Fibroblast of lung (primary cell): ENCODE results near the gene FARP1. TPM values are rescaled to one million over a fixed set of nuclear protein-coding genes. Genes with fewer than 3 reads are reported as not detected.

Experiments used
- DNase-seq, 2 donors: peaks; one replicate each; pipeline versions ENCODE4 v3.0.0 to v3.0.0-alpha.2; 2010; ENCODE audit warnings: low read depth in 2 of 2
- H2AFZ ChIP-seq: 2 replicates; pipeline ENCODE4 v1.5.1; 2012; ENCODE audit warnings: low read length, control low read depth, inconsistent platforms
- H3K27ac ChIP-seq: 2 replicates; pipeline ENCODE4 v1.5.1; 2011; ENCODE audit warnings: low read length, control low read depth; ENCODE audit not compliant: insufficient read depth
- H3K27me3 ChIP-seq: 2 replicates; pipeline ENCODE4 v1.5.1; 2011; ENCODE audit warnings: mild to moderate bottlenecking, low read length; ENCODE audit not compliant: control insufficient read depth, insufficient read depth
- H3K36me3 ChIP-seq: 2 replicates; pipeline ENCODE4 v1.5.1; 2011; ENCODE audit warnings: low read length; ENCODE audit not compliant: control insufficient read depth, insufficient read depth
- H3K4me1 ChIP-seq: 2 replicates; pipeline ENCODE4 v1.5.1; 2011; ENCODE audit warnings: low read length; ENCODE audit not compliant: control insufficient read depth, insufficient read depth; ENCODE audit errors: extremely low read depth
- H3K4me2 ChIP-seq: 2 replicates; pipeline ENCODE4 v1.5.1; 2011; ENCODE audit warnings: low read length, control low read depth; ENCODE audit not compliant: insufficient read depth; ENCODE audit errors: extremely low read depth
- H3K4me3 ChIP-seq, 4 experiments: fragments of 200-600 bp in 1 of 4; sonication (generic) in 1 of 4; replicated peaks in 1 of 4; 2 replicates each; pipeline ENCODE4 v1.5.1; 2011 to 2016; ENCODE audit warnings: low read length in 4 of 4, low read depth in 3 of 4, mild to moderate bottlenecking in 3 of 4, control low read depth in 2 of 4, inconsistent platforms in 1 of 4, mixed read lengths in 1 of 4; ENCODE audit not compliant: insufficient read depth in 1 of 4; ENCODE audit errors: control extremely low read depth in 1 of 4
- H3K79me2 ChIP-seq: 2 replicates; pipeline ENCODE4 v1.5.1; 2012; ENCODE audit warnings: mild to moderate bottlenecking, low read length, inconsistent platforms; ENCODE audit not compliant: control insufficient read depth, insufficient read depth
- H3K9ac ChIP-seq: 2 replicates; pipeline ENCODE4 v1.5.1; 2011; ENCODE audit warnings: mild to moderate bottlenecking, low read length, control low read depth; ENCODE audit not compliant: insufficient read depth
- H3K9me3 ChIP-seq: 2 replicates; pipeline ENCODE4 v1.5.1; 2012; ENCODE audit warnings: low read depth, low read length; ENCODE audit not compliant: control insufficient read depth, insufficient read depth
- H4K20me1 ChIP-seq: 2 replicates; pipeline ENCODE4 v1.5.1; 2011; ENCODE audit warnings: low read length; ENCODE audit not compliant: control insufficient read depth, insufficient read depth; ENCODE audit errors: extremely low read depth
- EZH2 ChIP-seq: IDR thresholded peaks from 2 replicates; pipeline ENCODE4 v1.5.1; 2012; ENCODE audit warnings: low read length, control low read depth, mild to moderate bottlenecking; ENCODE audit errors: missing control alignments
- polyA plus RNA-seq, 2 donors: library from polyadenylated mRNA; depleted of rRNA in 1 of 2; stranded (reverse) in 1 of 2; unstranded in 1 of 2; fragments of >200 nt; gene quantifications; 2 replicates each; pipeline ENCODE4 v1.2.1, GENCODE V29; 2011 to 2012; ENCODE audit warnings: missing spikeins in 1 of 2
- total RNA-seq: library from RNA; depleted of rRNA; stranded (reverse); fragments of >200 nt; gene quantifications from 2 replicates; pipeline ENCODE4 v1.2.1, GENCODE V29; 2014
- TF ChIP-seq, protein P1 (sequence below), 2 donors: IDR thresholded peaks in 1 of 2; conservative IDR thresholded peaks in 1 of 2; 1 replicate in 1 of 2; 2 replicates in 1 of 2; pipeline ENCODE4 v1.5.1; 2011 to 2012; ENCODE audit warnings: low read length in 2 of 2, control low read depth in 1 of 2, inconsistent platforms in 1 of 2, low read depth in 1 of 2, mild to moderate bottlenecking in 1 of 2

The FARP1 gene
- total and polyA plus RNA-seq, 2 donors (not counting 1 experiment from before 2014, with no cell fraction given), result 50.9 to 199 TPM

- no peak for DNase-seq
- Histone ChIP-seq H3K36me3 (no peaks in the 10 kb centered on the region), H3K9ac (no peak overlapping the region), H2AFZ (no peak overlapping the region), H4K20me1 (no peaks in the 10 kb centered on the region), H3K27me3 (no peaks in the 10 kb centered on the region), H3K27ac (no peak overlapping the region), H3K9me3 (no peaks in the 10 kb centered on the region), H3K4me2 (no peak overlapping the region), H3K4me3 (no peak overlapping the region), H3K79me2 (peaks cover 11% of the 10 kb centered on the region), H3K4me1 (no peaks in the 10 kb centered on the region)
- no peak for TF ChIP-seq EZH2
- TF ChIP-seq, protein P1, sequence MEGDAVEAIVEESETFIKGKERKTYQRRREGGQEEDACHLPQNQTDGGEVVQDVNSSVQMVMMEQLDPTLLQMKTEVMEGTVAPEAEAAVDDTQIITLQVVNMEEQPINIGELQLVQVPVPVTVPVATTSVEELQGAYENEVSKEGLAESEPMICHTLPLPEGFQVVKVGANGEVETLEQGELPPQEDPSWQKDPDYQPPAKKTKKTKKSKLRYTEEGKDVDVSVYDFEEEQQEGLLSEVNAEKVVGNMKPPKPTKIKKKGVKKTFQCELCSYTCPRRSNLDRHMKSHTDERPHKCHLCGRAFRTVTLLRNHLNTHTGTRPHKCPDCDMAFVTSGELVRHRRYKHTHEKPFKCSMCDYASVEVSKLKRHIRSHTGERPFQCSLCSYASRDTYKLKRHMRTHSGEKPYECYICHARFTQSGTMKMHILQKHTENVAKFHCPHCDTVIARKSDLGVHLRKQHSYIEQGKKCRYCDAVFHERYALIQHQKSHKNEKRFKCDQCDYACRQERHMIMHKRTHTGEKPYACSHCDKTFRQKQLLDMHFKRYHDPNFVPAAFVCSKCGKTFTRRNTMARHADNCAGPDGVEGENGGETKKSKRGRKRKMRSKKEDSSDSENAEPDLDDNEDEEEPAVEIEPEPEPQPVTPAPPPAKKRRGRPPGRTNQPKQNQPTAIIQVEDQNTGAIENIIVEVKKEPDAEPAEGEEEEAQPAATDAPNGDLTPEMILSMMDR (conservative IDR thresholded peaks at IDR 0.05 in 1 of 2, IDR thresholded peaks at IDR 0.05 in 1 of 2; ENCODE audit: low read depth in 1 of 2, low read length in 2 of 2), result no peak
Measured at GRCh38 chr13:98288211-98288610, 145.3 kb downstream of the FARP1 start.

DNA sequence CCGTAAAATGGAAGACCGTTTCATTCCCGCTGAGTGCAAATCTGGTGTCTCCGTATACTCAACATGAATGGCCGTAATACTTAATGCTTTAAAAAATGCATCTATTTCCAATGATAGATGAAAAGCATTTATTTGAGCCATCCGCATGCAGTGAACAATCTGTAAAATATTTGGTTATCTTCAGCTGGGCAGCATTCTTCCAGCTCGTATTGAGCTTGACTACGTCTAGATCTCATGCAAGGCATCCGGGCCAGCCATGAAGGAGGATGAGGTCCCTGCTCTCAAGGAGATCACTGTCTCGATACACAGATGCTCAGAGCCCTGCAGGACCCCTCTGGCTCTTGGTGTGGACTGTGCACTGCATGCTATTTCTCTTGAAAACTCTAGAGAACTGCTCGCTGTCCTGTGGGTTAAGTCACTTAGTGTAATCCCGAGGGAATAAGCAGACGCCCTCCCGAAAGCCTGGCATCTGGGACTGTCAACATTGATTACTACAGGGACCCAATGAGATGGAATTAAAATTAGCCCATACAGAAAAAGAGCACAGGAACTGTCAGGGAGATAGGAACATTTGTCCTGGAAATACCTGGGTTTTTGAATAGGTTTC is 146.5 kb downstream of the FARP1 start:
- peaks cover 11% of the 10 kb centered on the region for H3K79me2 ChIP-seq

GRCh38 chr13:98290261-98290660 is 147.4 kb downstream of the FARP1 start:
- H3K27me3 ChIP-seq, result no peaks in the 10 kb centered on the region
- peaks cover 11% of the 10 kb centered on the region for H3K79me2 ChIP-seq
- H3K4me2 ChIP-seq, result no peak overlapping the region
- no peak for DNase-seq
- H3K4me1 ChIP-seq, result peaks cover 1% of the 10 kb centered on the region
- no peaks in the 10 kb centered on the region for H4K20me1 ChIP-seq
- H3K4me3 ChIP-seq, result no peak overlapping the region
- no peaks in the 10 kb centered on the region for H3K9me3 ChIP-seq
- H3K36me3 ChIP-seq, result no peaks in the 10 kb centered on the region
- no peak overlapping the region for H2AFZ ChIP-seq
- no peak overlapping the region for H3K27ac ChIP-seq
- H3K9ac ChIP-seq, result no peak overlapping the region
- no peak for TF ChIP-seq EZH2
- TF ChIP-seq, protein P1 (conservative IDR thresholded peaks at IDR 0.05 in 1 of 2, IDR thresholded peaks at IDR 0.05 in 1 of 2; ENCODE audit: low read depth in 1 of 2, low read length in 2 of 2), result no peak

More for the DNA sequence above, 146.5 kb downstream of the FARP1 start:
- TF ChIP-seq, protein P1 (conservative IDR thresholded peaks at IDR 0.05 in 1 of 2, IDR thresholded peaks at IDR 0.05 in 1 of 2; ENCODE audit: low read depth in 1 of 2, low read length in 2 of 2), result no peak
- no peak for TF ChIP-seq EZH2
- H3K4me1 ChIP-seq, result no peaks in the 10 kb centered on the region
- H3K27me3 ChIP-seq, result no peaks in the 10 kb centered on the region
- H3K27ac ChIP-seq, result no peak overlapping the region
- H3K9me3 ChIP-seq, result no peaks in the 10 kb centered on the region
- H3K9ac ChIP-seq, result no peak overlapping the region
- no peaks in the 10 kb centered on the region for H4K20me1 ChIP-seq
- no peaks in the 10 kb centered on the region for H3K36me3 ChIP-seq
- H2AFZ ChIP-seq, result no peak overlapping the region
- H3K4me2 ChIP-seq, result no peak overlapping the region
- H3K4me3 ChIP-seq, result no peak overlapping the region
- DNase-seq, result peak in 1 of 2 donors; percentile 44
